NCI-H2196 (cell line): ENCODE data around the gene ANKRD65.
"Not testable (repeated sequence)": the region's sequence is repeated elsewhere in the genome, so short reads cannot be mapped to it uniquely, and the experiment has no call there.

Experiments
- DNase-seq: peaks from one replicate; lab custom pipeline; 2025; ENCODE audit not compliant: unreplicated experiment; lab: John Stamatoyannopoulos, UW

The ANKRD65 gene

DNA sequence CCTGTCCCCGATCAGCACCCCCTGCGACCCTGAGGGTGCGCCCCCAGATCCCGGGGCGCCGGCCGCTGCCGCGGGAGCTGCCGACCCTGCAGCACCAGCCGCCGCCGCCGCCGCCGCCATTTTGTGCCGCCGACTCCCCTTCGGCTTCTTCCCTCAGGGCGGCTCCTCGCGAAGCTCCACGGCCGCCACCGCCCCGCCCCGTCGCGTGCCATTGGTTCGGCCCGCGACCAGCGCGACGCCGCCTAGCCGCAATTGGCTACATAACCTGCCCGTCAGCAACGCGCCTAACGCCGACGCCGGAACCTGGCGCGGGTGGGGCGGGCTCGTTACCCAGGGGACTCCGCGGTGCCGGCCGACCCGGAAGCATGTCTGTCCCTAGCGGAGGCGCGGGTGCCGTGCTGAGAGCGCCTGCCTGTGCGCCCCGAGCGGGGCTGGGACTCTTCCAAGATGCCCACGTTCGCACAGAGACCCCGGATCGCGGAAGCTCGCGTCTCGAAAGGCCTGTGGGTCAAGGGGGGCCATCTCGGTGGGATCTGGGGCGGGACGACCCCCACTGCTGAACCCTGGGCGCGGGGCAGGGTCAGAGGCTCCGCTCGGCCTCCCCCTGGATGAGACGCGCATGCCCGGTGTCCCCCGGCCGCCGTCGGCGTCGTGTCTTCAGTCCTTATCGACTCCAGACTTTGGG lies 21.7 kb downstream of the ANKRD65 start, which contains the start of gene CCNL2:
Gene CCNL2, minus strand, starts transcription at position 149 of the 685 bp plus-strand sequence. Its CDS starts 29 bp downstream, at position 120.
- peak; percentile 99 for DNase-seq

- DNase-seq, result no peak
Measured at GRCh38 chr1:1398677-1399186, 22.3 kb downstream of the ANKRD65 start.

- no peak for DNase-seq
Measured at GRCh38 chr1:1397839-1398523, 23.1 kb downstream of the ANKRD65 start.

DNA sequence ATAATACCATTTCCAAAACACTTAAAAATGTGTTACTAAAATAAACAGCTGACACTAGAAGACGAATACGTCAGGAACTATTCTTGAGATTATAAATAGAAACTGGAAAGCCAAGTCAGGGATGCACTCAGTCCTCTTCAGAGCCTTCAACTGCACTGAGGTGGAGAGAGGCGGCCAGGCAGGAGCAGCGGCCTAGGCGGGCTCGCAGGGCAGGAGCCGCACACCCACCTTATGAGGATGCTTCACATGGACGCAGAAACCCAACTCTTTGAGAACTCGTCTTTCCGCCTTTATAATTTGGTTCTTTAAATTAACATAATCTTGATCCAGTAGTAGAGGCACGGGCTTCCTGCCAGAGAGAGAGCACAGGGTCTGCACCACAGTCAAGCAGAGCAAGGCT lies 25.9 kb downstream of the ANKRD65 start:
- no peak for DNase-seq

DNA sequence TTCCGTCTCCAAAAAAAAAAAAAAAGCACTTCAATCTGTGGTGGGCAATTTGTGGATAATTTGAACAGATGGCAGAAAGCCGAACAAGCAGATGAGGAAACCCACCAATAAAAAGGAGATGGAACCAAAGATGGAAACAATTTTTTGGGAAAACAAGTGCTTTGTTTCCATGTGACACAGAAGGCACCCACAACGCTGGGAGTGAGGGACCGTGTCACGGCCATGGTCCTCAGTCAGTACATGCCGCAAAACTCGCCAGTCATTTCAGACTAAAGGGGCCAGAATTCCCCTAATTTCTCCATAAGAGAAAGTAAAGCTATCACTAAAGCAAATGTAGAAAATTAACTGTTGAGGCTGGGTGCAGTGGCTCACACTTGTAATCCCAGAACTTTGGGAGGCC lies 27.0 kb downstream of the ANKRD65 start:
- DNase-seq, result no peak

DNA sequence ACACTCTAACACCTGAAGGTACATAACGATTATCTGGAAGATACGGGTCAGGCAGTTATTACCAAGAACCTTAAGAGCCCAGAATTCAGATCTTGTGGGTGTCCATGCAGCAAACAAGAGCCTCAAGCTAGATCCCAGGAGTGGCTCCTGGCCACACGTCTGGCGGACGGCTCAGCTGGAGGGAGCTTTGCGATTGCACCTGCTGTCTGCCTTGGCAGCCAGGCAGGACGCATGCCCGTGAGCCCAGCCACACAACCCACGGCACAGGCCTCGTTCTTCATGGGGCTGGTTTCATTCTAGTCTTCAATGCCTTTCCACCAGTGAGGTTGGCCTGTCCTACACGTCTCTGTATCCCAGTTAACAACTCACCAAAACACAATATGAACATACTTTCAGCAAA lies 27.6 kb downstream of the ANKRD65 start:
- DNase-seq, result no peak

DNA sequence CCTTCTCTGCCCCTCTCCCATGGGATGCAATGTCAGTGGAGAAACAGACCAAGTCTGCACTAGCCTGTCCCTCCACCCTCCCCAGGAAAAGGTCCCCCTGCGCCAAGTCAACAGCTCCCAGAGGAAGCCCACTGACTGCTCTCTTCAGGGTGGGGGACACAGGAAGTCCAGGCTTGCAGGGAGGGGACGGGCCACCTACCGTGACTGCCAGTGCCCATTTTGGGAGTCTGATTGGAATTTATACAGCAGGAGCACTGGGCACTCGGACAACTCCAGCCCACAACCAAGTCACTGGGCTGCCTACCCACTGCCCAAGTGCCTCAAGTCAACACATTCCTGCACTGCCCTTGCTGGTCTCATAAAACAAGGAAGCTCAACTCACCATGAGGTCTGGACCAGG lies 28.1 kb downstream of the ANKRD65 start:
- no peak for DNase-seq

- DNase-seq, result no peak
Measured at GRCh38 chr1:1391225-1391624, 29.9 kb downstream of the ANKRD65 start.

- DNase-seq, result no peak
Measured at GRCh38 chr1:1390675-1391074, 30.4 kb downstream of the ANKRD65 start.

DNA sequence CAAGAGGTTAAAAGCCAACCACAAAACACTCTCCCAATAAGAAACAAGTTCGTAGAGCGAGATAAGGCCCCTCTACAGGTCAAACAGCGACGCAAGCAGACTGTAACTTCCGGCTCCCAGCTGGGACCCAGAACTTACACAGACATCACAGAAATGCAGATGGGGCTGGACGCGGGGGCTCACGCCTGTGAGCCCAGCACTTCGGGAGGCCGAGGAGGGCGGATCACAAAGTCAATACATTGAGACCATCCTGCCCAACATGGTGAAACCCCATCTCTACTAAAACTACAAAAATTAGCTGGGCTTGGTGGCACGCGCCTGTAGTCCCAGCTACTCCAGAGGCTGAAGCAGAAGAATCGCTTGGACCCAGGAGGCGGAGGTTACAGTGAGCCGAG lies 33.0 kb downstream of the ANKRD65 start:
- no peak for DNase-seq

DNA sequence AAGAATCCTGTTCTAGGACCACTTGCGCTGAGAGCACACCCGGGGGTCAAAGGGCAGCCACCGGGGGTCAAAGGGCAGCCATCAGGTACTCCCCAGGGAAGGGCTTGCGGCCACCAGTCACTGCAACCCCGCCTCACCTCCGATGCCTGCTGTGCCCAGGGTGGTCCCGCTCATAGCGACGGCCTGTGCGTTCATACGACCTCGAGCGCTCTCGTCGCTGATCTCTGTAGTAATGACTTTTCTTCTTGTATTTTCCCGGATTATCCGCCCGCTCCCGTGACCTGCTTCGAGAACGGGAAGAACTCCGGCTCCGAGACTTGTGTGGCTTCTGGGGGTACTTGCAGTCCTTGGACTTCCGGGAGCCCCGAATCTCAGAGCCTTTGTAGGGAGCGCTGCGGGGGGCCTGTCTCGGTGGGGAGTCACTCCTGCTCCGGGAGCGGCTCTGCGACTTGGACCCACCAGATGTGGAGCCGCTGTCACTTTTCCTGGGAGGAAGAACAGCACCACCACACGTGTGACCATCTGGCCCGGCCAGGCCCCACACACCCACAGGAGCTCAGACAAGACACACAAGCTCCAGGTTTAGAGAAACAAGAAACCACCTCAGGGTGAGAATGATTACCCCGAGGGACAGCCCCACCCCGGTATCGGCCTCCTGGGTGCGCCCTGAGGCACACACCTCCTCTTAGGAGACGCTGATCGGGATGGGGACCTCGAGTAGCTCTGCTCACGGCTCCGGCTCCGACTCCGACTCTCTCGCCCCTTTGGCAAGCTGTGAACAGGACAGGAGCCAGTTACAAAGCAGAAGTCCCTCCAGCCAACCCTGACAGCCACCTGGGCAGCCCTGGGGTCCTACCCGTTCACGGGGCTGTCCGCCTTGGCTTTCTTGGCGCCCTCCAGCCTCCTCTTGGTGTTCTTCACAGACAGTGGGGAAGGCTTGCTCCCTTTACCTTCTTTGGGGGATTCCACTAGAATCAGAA lies 33.7 kb downstream of the ANKRD65 start:
- no peak for DNase-seq

GRCh38 chr1:1385931-1386330 lies 35.1 kb downstream of the ANKRD65 start:
- DNase-seq, result no peak

- DNase-seq, result not testable (repeated sequence)
Measured at GRCh38 chr1:1385339-1385738, 35.7 kb downstream of the ANKRD65 start.

- no peak for DNase-seq
Measured at GRCh38 chr1:1381294-1381693, 39.8 kb downstream of the ANKRD65 start.

GRCh38 chr1:1380860-1381259 lies 40.2 kb downstream of the ANKRD65 start:
- DNase-seq, result no peak

GRCh38 chr1:1377540-1378205 lies 43.4 kb downstream of the ANKRD65 start:
- DNase-seq, result no peak

- DNase-seq, result no peak
Measured at GRCh38 chr1:1376551-1377226, 44.4 kb downstream of the ANKRD65 start.

DNA sequence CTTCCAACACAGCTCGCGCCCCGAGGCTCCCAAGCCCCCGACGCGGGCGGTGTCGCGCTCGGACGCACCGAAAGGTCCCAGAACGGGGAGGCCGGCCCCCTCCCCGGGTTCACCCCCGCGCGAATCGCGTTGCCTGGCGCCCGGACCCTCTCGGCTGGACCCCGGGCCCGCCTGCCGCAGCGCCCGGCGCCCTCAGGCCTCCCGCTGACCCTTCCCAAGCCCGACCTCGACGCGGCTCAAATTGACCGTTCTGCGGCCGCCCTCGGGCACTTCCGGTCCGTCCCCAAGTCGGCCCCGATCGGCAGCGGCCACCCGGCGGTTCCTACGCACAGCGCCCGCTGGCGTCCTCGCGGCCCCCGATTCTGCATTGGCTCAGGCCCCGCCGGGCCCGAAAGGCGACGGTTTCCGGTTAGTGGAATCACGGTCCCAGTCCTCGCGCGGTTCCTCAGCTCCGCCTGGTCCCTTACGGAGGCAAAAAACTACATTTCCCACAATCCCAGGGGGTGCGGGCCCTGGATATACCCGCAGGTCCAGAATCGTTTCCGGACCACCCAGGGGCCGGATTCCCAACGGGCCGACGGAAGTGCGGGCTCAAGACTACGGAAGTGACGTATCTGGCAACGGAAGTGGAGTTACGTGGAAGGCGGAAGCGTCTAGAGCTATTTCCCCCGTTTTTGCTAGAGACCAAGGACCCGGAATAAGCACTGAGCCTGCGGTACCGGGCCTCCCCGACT lies 46.0 kb downstream of the ANKRD65 start, which contains the start of gene AURKAIP1:
Gene AURKAIP1, minus strand, starts transcription at position 279 of the 734 bp plus-strand sequence. CDS start 451 bp downstream, outside the sequence.
- peak; percentile 100 for DNase-seq

- DNase-seq, result no peak
Measured at GRCh38 chr1:1374589-1374928, 46.5 kb downstream of the ANKRD65 start.
